Lower leg skin (tissue), 4 donors: Measurements from ENCODE around the gene TTC24. TPM values are rescaled to one million over a fixed set of nuclear protein-coding genes. Genes with fewer than 3 reads are reported as not detected.

Source experiments
- DNase-seq, 2 donors: peaks; one replicate each; pipeline ENCODE4 v3.0.0-alpha.2; 2019; ENCODE audit warnings: low spot score in 2 of 2
- H3K4me3 ChIP-seq: fragments of 200-600 bp; sonication (generic); 2 replicates; pipeline ENCODE4 v1.5.1; 2017; ENCODE audit warnings: mild to moderate bottlenecking, low read depth; ENCODE audit not compliant: poor library complexity, severe bottlenecking
- CTCF ChIP-seq, 3 donors: fragments of 450-650 bp; IDR thresholded peaks; one replicate each; pipeline ENCODE4 v1.5.1; 2016; ENCODE audit warnings: antibody characterized with exemption in 3 of 3, mild to moderate bottlenecking in 3 of 3, moderate library complexity in 2 of 3
- POLR2A ChIP-seq, 2 donors: fragments of 450-650 bp; IDR thresholded peaks; one replicate each; pipeline ENCODE4 v1.6.1; 2016 to 2017; ENCODE audit warnings: antibody characterized with exemption in 2 of 2, mild to moderate bottlenecking in 1 of 2, moderate library complexity in 1 of 2
- WGBS, 2 donors: methylation state at CpG; one replicate each; pipeline ENCODE4 v1.1.5; 2018; 5-methylcytosine and 5-hydroxymethylcytosine counted together
- intact Hi-C: fragments of 100-400 bp; cut with DNase I; formaldehyde crosslinking; loops from one replicate; pipeline ENCODE4 v1.15.0; 2023; ENCODE audit warnings: low total_unique reads
- total RNA-seq, 4 donors: library from RNA; depleted of rRNA; stranded (reverse); fragments of >200 nt; gene quantifications; one replicate each; pipeline ENCODE4 v1.1.0, GENCODE V29; 2016

TTC24 gene
- total RNA-seq, 4 donors from 2014 or later: 0.19 TPM; not detected in 3

GRCh38 chr1:156574039-156574633, 5.4 kb upstream of the TTC24 start:
- WGBS, 2 donors: 57 to 67% methylated on average over 2 of the region's 2 CpGs
- TF ChIP-seq CTCF (IDR thresholded peaks at IDR 0.05): no peak
- TF ChIP-seq POLR2A (IDR thresholded peaks at IDR 0.05): no peak
- no peak for DNase-seq
- no peak overlapping the region for H3K4me3 ChIP-seq
- intact Hi-C loops: no loop called here

GRCh38 chr1:156577550-156577949, 2.0 kb upstream of the TTC24 start:
- no peak for TF ChIP-seq POLR2A (IDR thresholded peaks at IDR 0.05)
- no peak for TF ChIP-seq CTCF (IDR thresholded peaks at IDR 0.05)
- DNase-seq: no peak
- H3K4me3 ChIP-seq: no peak overlapping the region
- 88 to 89% methylated on average over 3 of the region's 3 CpGs for WGBS, 2 donors
- intact Hi-C loops: no loop called here

GRCh38 chr1:156578055-156578454, 1.5 kb upstream of the TTC24 start:
- TF ChIP-seq POLR2A (IDR thresholded peaks at IDR 0.05) (no peak), CTCF (IDR thresholded peaks at IDR 0.05) (no peak)
- intact Hi-C loops: no loop called here
- no peak for DNase-seq
- H3K4me3 ChIP-seq: no peak overlapping the region
- 59 to 63% methylated on average over 7 of the region's 7 CpGs for WGBS, 2 donors

- H3K4me3 ChIP-seq: no peak overlapping the region
- TF ChIP-seq POLR2A (IDR thresholded peaks at IDR 0.05) (no peak), CTCF (IDR thresholded peaks at IDR 0.05) (no peak)
- intact Hi-C loops: loop anchor here (10.0 kb wide), 1 partner anchor 137 kb away; no protein-coding TSS in a partner anchor
- no peak for DNase-seq
- 70 to 77% methylated on average over 14 to 19 of the region's 21 CpGs for WGBS, 2 donors
Observed at GRCh38 chr1:156581661-156582387, 2.3 kb downstream of the TTC24 start.

GRCh38 chr1:156582388-156583017, 3.0 kb downstream of the TTC24 start:
- 70 to 81% methylated on average over 8 to 9 of the region's 9 CpGs for whole genome bisulfite sequencing, 2 donors
- no peak overlapping the region for H3K4me3 ChIP-seq
- intact Hi-C loops: loop anchor here (10.0 kb wide), 1 partner anchor 138 kb away; no protein-coding TSS in a partner anchor
- DNase-seq: no peak
- TF ChIP-seq CTCF (IDR thresholded peaks at IDR 0.05) (no peak), POLR2A (IDR thresholded peaks at IDR 0.05) (no peak)
